Neural cell (in vitro differentiated cells): Measurements from ENCODE around the gene COBL. TPM values are rescaled to one million over a fixed set of nuclear protein-coding genes. Genes with fewer than 3 reads are reported as not detected.

ENCODE experiments used
- H2AFZ ChIP-seq: fragments of 200-600, 300-800 bp; sonication (generic), shearing (Covaris generic); 2 replicates; pipeline ENCODE4 v1.6.0; 2014; ENCODE audit warnings: low read depth, mild to moderate bottlenecking, antibody characterized with exemption, low read length, moderate library complexity
- H3F3A ChIP-seq: fragments of 200-600 bp; shearing (Covaris generic); 2 replicates; pipeline ENCODE4 v1.6.1; 2016; ENCODE audit warnings: mild to moderate bottlenecking, moderate library complexity, mixed read lengths, antibody characterized with exemption, low read length; ENCODE audit not compliant: insufficient read depth, poor library complexity, severe bottlenecking
- H3K27ac ChIP-seq: fragments of 200-600, 300-800 bp; sonication (generic), shearing (Covaris generic); 2 replicates; pipeline ENCODE4 v1.5.1; 2014; ENCODE audit warnings: mild to moderate bottlenecking, low read length, moderate library complexity
- H3K27me3 ChIP-seq: fragments of 300-800, 200-600 bp; sonication (generic), shearing (Covaris generic); 2 replicates; pipeline ENCODE4 v1.6.0; 2014; ENCODE audit warnings: mild to moderate bottlenecking, low read depth, low read length, moderate library complexity; ENCODE audit not compliant: insufficient read depth
- H3K36me3 ChIP-seq: fragments of 300-800, 200-600 bp; sonication (generic), shearing (Covaris generic); 2 replicates; pipeline ENCODE4 v1.5.1; 2014; ENCODE audit warnings: mild to moderate bottlenecking, antibody characterized with exemption, low read length, moderate library complexity; ENCODE audit not compliant: insufficient read depth
- H3K4me2 ChIP-seq: fragments of 300-800, 200-600 bp; sonication (generic), shearing (Covaris generic); 2 replicates; pipeline ENCODE4 v1.6.0; 2014; ENCODE audit warnings: mild to moderate bottlenecking, low read length
- H3K4me3 ChIP-seq: fragments of 300-800, 200-600 bp; sonication (generic), shearing (Covaris generic); 2 replicates; pipeline ENCODE4 v1.5.1; 2014; ENCODE audit warnings: mild to moderate bottlenecking, low read length, moderate library complexity
- H3K79me2 ChIP-seq: fragments of 200-600 bp; shearing (Covaris generic); replicated peaks from 2 replicates; pipeline ENCODE4 v1.6.0; 2014; ENCODE audit warnings: mild to moderate bottlenecking, low read length, moderate library complexity; ENCODE audit not compliant: insufficient read depth
- H3K9ac ChIP-seq: fragments of 300-800, 200-600 bp; sonication (generic), shearing (Covaris generic); 2 replicates; pipeline ENCODE4 v1.6.1; 2016; ENCODE audit warnings: mild to moderate bottlenecking, low read length, mixed read lengths
- H3K9me2 ChIP-seq: fragments of 200-600 bp; shearing (Covaris generic); 2 replicates; pipeline ENCODE4 v1.6.1; 2016; ENCODE audit warnings: mild to moderate bottlenecking, low read length, mixed read lengths; ENCODE audit not compliant: insufficient read depth
- H3K9me3 ChIP-seq: fragments of 200-600, 300-800 bp; sonication (generic), shearing (Covaris generic); 2 replicates; pipeline ENCODE4 v1.6.1; 2016; ENCODE audit warnings: mild to moderate bottlenecking, mixed run types, low read length, moderate library complexity, mixed read lengths
- H4K20me1 ChIP-seq: fragments of 200-600 bp; shearing (Covaris generic); 2 replicates; pipeline ENCODE4 v1.6.1; 2016; ENCODE audit warnings: mild to moderate bottlenecking, mixed run types; ENCODE audit not compliant: insufficient read depth
- EP300 ChIP-seq: fragments of 450-650 bp; conservative IDR thresholded peaks from 2 replicates; pipeline ENCODE4 v1.6.1; 2014; ENCODE audit warnings: antibody characterized with exemption, mild to moderate bottlenecking, moderate library complexity; ENCODE audit not compliant: poor library complexity, severe bottlenecking
- EZH2 ChIP-seq: fragments of 200-600, 300-800 bp; shearing (Covaris generic), sonication (generic); IDR thresholded peaks from 2 replicates; pipeline ENCODE4 v1.6.1; 2014; ENCODE audit warnings: antibody characterized with exemption, low read length, borderline replicate concordance, mild to moderate bottlenecking; ENCODE audit not compliant: insufficient read depth, poor library complexity, severe bottlenecking
- MXI1 ChIP-seq: fragments of 450-650 bp; conservative IDR thresholded peaks from 2 replicates; pipeline ENCODE4 v1.6.1; 2014; ENCODE audit warnings: antibody characterized with exemption, mild to moderate bottlenecking; ENCODE audit not compliant: poor library complexity, severe bottlenecking
- POLR2AphosphoS5 ChIP-seq: IDR thresholded peaks from 2 replicates; pipeline ENCODE4 v1.6.1; 2012
- RAD21 ChIP-seq: fragments of 450-650 bp; conservative IDR thresholded peaks from 2 replicates; pipeline ENCODE4 v1.6.1; 2014; ENCODE audit warnings: antibody characterized with exemption, mild to moderate bottlenecking, moderate library complexity
- SMC3 ChIP-seq: fragments of 450-650 bp; conservative IDR thresholded peaks from 2 replicates; pipeline ENCODE4 v1.6.1; 2014; ENCODE audit warnings: antibody characterized with exemption, mild to moderate bottlenecking, moderate library complexity; ENCODE audit not compliant: poor library complexity
- TAF1 ChIP-seq: IDR thresholded peaks from 2 replicates; pipeline ENCODE4 v1.6.1; 2012; ENCODE audit warnings: low read depth
- polyA plus RNA-seq: library from polyadenylated mRNA; depleted of rRNA; stranded (reverse); fragments of >200 nt; gene quantifications from 2 replicates; pipeline ENCODE4 v1.2.3, GENCODE V29; 2014
- TF ChIP-seq, protein P1 (sequence below): fragments of 450-650 bp; IDR thresholded peaks from 2 replicates; pipeline ENCODE4 v1.5.1; 2014; ENCODE audit warnings: antibody characterized with exemption, mild to moderate bottlenecking, moderate library complexity; ENCODE audit not compliant: poor library complexity, severe bottlenecking
- TF ChIP-seq, protein P2 (sequence below): IDR thresholded peaks from 2 replicates; pipeline ENCODE4 v1.6.1; 2012; ENCODE audit warnings: borderline replicate concordance

The COBL gene
- polyA plus RNA-seq, 1 donor from 2014 or later = 0.12 TPM

DNA sequence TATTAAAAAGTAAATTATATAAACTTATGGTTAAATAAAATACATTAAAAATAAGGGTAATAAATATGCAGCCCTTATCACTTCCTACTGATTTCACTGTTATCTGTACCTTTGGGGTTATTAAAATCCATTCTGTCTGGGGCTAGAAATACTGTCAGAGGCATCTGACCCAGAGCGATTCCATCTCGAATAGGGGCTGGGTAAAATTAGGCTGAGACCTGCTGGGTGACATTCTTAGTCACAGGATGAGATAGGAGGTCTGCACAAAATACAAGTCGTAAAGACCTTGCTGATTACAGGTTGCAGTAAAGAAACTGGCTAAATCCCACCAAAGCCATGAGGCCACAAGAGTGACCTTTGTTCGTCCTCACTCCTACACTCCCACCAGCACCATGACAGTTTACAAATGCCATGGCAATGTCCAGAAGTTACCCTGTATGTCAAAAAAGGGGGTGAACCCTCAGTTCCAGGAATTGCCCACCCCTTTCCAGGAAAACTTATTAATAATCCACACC, 77.6 kb downstream of the COBL start:
- Histone ChIP-seq H4K20me1 (no peaks in the 10 kb centered on the region), H3K36me3 (no peaks in the 10 kb centered on the region), H2AFZ (no peak overlapping the region), H3K4me3 (no peak overlapping the region), H3K9me3 (no peaks in the 10 kb centered on the region), H3F3A (no peaks in the 10 kb centered on the region), H3K27me3 (no peaks in the 10 kb centered on the region), H3K9ac (no peak overlapping the region), H3K4me2 (no peak overlapping the region), H3K9me2 (no peaks in the 10 kb centered on the region), H3K27ac (no peak overlapping the region), H3K79me2 (no peaks in the 10 kb centered on the region)
- TF ChIP-seq MXI1 = no peak
- TF ChIP-seq POLR2AphosphoS5 = no peak
- TF ChIP-seq EP300 = no peak
- no peak for TF ChIP-seq RAD21
- TF ChIP-seq EZH2 = no peak
- TF ChIP-seq SMC3 = no peak
- TF ChIP-seq TAF1 = no peak
- TF ChIP-seq, protein P1, sequence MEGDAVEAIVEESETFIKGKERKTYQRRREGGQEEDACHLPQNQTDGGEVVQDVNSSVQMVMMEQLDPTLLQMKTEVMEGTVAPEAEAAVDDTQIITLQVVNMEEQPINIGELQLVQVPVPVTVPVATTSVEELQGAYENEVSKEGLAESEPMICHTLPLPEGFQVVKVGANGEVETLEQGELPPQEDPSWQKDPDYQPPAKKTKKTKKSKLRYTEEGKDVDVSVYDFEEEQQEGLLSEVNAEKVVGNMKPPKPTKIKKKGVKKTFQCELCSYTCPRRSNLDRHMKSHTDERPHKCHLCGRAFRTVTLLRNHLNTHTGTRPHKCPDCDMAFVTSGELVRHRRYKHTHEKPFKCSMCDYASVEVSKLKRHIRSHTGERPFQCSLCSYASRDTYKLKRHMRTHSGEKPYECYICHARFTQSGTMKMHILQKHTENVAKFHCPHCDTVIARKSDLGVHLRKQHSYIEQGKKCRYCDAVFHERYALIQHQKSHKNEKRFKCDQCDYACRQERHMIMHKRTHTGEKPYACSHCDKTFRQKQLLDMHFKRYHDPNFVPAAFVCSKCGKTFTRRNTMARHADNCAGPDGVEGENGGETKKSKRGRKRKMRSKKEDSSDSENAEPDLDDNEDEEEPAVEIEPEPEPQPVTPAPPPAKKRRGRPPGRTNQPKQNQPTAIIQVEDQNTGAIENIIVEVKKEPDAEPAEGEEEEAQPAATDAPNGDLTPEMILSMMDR = no peak
- TF ChIP-seq, protein P2, sequence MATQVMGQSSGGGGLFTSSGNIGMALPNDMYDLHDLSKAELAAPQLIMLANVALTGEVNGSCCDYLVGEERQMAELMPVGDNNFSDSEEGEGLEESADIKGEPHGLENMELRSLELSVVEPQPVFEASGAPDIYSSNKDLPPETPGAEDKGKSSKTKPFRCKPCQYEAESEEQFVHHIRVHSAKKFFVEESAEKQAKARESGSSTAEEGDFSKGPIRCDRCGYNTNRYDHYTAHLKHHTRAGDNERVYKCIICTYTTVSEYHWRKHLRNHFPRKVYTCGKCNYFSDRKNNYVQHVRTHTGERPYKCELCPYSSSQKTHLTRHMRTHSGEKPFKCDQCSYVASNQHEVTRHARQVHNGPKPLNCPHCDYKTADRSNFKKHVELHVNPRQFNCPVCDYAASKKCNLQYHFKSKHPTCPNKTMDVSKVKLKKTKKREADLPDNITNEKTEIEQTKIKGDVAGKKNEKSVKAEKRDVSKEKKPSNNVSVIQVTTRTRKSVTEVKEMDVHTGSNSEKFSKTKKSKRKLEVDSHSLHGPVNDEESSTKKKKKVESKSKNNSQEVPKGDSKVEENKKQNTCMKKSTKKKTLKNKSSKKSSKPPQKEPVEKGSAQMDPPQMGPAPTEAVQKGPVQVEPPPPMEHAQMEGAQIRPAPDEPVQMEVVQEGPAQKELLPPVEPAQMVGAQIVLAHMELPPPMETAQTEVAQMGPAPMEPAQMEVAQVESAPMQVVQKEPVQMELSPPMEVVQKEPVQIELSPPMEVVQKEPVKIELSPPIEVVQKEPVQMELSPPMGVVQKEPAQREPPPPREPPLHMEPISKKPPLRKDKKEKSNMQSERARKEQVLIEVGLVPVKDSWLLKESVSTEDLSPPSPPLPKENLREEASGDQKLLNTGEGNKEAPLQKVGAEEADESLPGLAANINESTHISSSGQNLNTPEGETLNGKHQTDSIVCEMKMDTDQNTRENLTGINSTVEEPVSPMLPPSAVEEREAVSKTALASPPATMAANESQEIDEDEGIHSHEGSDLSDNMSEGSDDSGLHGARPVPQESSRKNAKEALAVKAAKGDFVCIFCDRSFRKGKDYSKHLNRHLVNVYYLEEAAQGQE = no peak

DNA sequence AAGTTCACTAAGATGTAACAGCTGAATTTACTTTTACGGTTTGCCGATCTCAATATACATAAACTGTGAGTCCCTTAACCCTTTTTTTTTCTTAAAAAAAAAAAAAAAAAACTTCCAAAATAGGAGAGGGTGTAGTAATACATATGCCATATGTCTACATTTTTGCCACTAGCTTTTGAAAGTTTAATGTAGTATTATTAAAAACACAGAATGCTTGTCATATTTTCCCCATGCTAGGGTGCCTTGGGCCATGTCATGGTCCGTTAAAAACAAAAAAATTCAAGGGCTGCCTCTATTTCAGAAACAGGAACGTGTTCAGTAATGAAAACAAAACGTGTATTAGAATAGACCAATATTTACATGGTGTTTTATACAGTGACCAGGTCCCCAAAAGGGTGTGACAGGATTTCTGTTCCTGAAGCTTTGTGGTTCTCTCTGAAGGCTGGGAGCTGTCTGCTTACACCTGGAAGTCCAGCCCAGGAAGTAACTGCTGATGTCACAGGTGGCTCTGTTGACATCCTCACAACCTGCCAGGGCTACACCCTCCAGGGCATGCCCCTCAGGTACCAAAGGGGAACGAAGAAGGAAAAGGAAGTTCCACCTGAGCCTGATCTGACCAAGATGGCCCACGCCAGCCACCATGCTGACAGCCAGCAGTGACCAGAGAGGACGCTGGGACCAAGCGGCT, 79.0 kb downstream of the COBL start:
- H3K9ac ChIP-seq = no peak overlapping the region
- TF ChIP-seq, protein P1 = no peak
- TF ChIP-seq EP300 = no peak
- no peak for TF ChIP-seq MXI1
- no peak for TF ChIP-seq EZH2
- TF ChIP-seq, protein P2 = no peak
- TF ChIP-seq TAF1 = no peak
- no peak for TF ChIP-seq SMC3
- no peak for TF ChIP-seq RAD21
- TF ChIP-seq POLR2AphosphoS5 = no peak
- H3K27me3 ChIP-seq = no peaks in the 10 kb centered on the region
- H4K20me1 ChIP-seq = no peaks in the 10 kb centered on the region
- H3K79me2 ChIP-seq = no peaks in the 10 kb centered on the region
- H2AFZ ChIP-seq = no peak overlapping the region
- no peaks in the 10 kb centered on the region for H3K36me3 ChIP-seq
- no peaks in the 10 kb centered on the region for H3K9me2 ChIP-seq
- H3K27ac ChIP-seq = no peak overlapping the region
- no peak overlapping the region for H3K4me2 ChIP-seq
- no peak overlapping the region for H3K4me3 ChIP-seq
- no peaks in the 10 kb centered on the region for H3F3A ChIP-seq
- no peaks in the 10 kb centered on the region for H3K9me3 ChIP-seq
